ENCODE data around the gene EEF1AKMT3. TPM values are rescaled to one million over a fixed set of nuclear protein-coding genes. Genes with fewer than 3 reads are reported as not detected.

The EEF1AKMT3 gene
- polyA plus RNA-seq, 3 donors from 2014 or later: 1.3 to 3.4 (median 2.8) TPM

- DNase-seq: no peak
- no peak overlapping the region for H3K4me3 Mint-ChIP-seq
- no peaks in the 10 kb centered on the region for H3K9me3 Mint-ChIP-seq
- no peaks in the 10 kb centered on the region for H3K4me1 Mint-ChIP-seq
- H3K27me3 Mint-ChIP-seq (ENCODE audit: low read depth in 3 of 3): no peaks in the 10 kb centered on the region
- H3K36me3 Mint-ChIP-seq: peaks cover 5 to 18% (median 7%) of the 10 kb centered on the region in 3 donors
- no peak overlapping the region for H3K27ac Mint-ChIP-seq
Observed at GRCh38 chr12:57806677-57807076, 34.3 kb downstream of the EEF1AKMT3 start.

- Mint-ChIP-seq H3K36me3 (peaks cover 5 to 21% (median 9%) of the 10 kb centered on the region in 3 donors), H3K27ac (no peak overlapping the region), H3K4me1 (no peaks in the 10 kb centered on the region), H3K9me3 (no peaks in the 10 kb centered on the region), H3K4me3 (no peak overlapping the region), H3K27me3 (ENCODE audit: low read depth in 3 of 3) (no peaks in the 10 kb centered on the region)
- DNase-seq: no peak
Observed at GRCh38 chr12:57807285-57807684, 34.9 kb downstream of the EEF1AKMT3 start.

- DNase-seq: no peak
- no peaks in the 10 kb centered on the region for H3K9me3 Mint-ChIP-seq
- H3K27me3 Mint-ChIP-seq (ENCODE audit: low read depth in 3 of 3): peaks cover 0 to 2% (median 0%) of the 10 kb centered on the region in 3 donors
- peaks cover 0 to 15% (median 8%) of the 10 kb centered on the region in 3 donors for H3K36me3 Mint-ChIP-seq
- no peak overlapping the region for H3K4me3 Mint-ChIP-seq
- no peak overlapping the region for H3K27ac Mint-ChIP-seq
- no peaks in the 10 kb centered on the region for H3K4me1 Mint-ChIP-seq
Observed at GRCh38 chr12:57808351-57808750, 35.9 kb downstream of the EEF1AKMT3 start.

- H3K27me3 Mint-ChIP-seq (ENCODE audit: low read depth in 3 of 3): peaks cover 0 to 2% (median 0%) of the 10 kb centered on the region in 3 donors
- no peak overlapping the region for H3K4me3 Mint-ChIP-seq
- no peak overlapping the region for H3K27ac Mint-ChIP-seq
- DNase-seq: no peak
- no peaks in the 10 kb centered on the region for H3K4me1 Mint-ChIP-seq
- H3K9me3 Mint-ChIP-seq: no peaks in the 10 kb centered on the region
- peaks cover 0 to 11% (median 8%) of the 10 kb centered on the region in 3 donors for H3K36me3 Mint-ChIP-seq
Observed at GRCh38 chr12:57809425-57809824, 37.0 kb downstream of the EEF1AKMT3 start.

- no peaks in the 10 kb centered on the region for H3K9me3 Mint-ChIP-seq
- no peak overlapping the region for H3K4me3 Mint-ChIP-seq
- peaks cover 0 to 2% (median 0%) of the 10 kb centered on the region in 3 donors for H3K27me3 Mint-ChIP-seq (ENCODE audit: low read depth in 3 of 3)
- DNase-seq: no peak
- no peak overlapping the region for H3K27ac Mint-ChIP-seq
- no peaks in the 10 kb centered on the region for H3K4me1 Mint-ChIP-seq
- peaks cover 0 to 11% (median 8%) of the 10 kb centered on the region in 3 donors for H3K36me3 Mint-ChIP-seq
Observed at GRCh38 chr12:57810450-57810849, 38.0 kb downstream of the EEF1AKMT3 start.

- DNase-seq: no peak
- H3K27ac Mint-ChIP-seq: no peak overlapping the region
- peaks cover 0 to 2% (median 0%) of the 10 kb centered on the region in 3 donors for H3K27me3 Mint-ChIP-seq (ENCODE audit: low read depth in 3 of 3)
- no peaks in the 10 kb centered on the region for H3K9me3 Mint-ChIP-seq
- no peak overlapping the region for H3K4me3 Mint-ChIP-seq
- H3K36me3 Mint-ChIP-seq: peaks cover 0 to 10% (median 8%) of the 10 kb centered on the region in 3 donors
- no peaks in the 10 kb centered on the region for H3K4me1 Mint-ChIP-seq
Observed at GRCh38 chr12:57811028-57811755, 38.8 kb downstream of the EEF1AKMT3 start.

GRCh38 chr12:57813111-57813970, 40.9 kb downstream of the EEF1AKMT3 start:
- no peak overlapping the region for H3K4me3 Mint-ChIP-seq
- H3K27ac Mint-ChIP-seq: no peak overlapping the region
- peaks cover 0 to 2% (median 0%) of the 10 kb centered on the region in 3 donors for H3K27me3 Mint-ChIP-seq (ENCODE audit: low read depth in 3 of 3)
- no peaks in the 10 kb centered on the region for H3K9me3 Mint-ChIP-seq
- peaks cover 0 to 2% of the 10 kb centered on the region in 2 donors for H3K4me1 Mint-ChIP-seq
- DNase-seq: no peak
- peaks cover 0 to 8% (median 5%) of the 10 kb centered on the region in 3 donors for H3K36me3 Mint-ChIP-seq

- H3K27me3 Mint-ChIP-seq (ENCODE audit: low read depth in 3 of 3): peaks cover 0 to 2% (median 0%) of the 10 kb centered on the region in 3 donors
- no peak overlapping the region for H3K27ac Mint-ChIP-seq
- H3K4me3 Mint-ChIP-seq: no peak overlapping the region
- peaks cover 0 to 2% of the 10 kb centered on the region in 2 donors for H3K4me1 Mint-ChIP-seq
- no peak for DNase-seq
- peaks cover 0 to 10% (median 8%) of the 10 kb centered on the region in 3 donors for H3K36me3 Mint-ChIP-seq
- no peaks in the 10 kb centered on the region for H3K9me3 Mint-ChIP-seq
Observed at GRCh38 chr12:57813971-57814772, 41.8 kb downstream of the EEF1AKMT3 start.

- H3K36me3 Mint-ChIP-seq: peaks cover 0 to 10% (median 8%) of the 10 kb centered on the region in 3 donors
- peaks cover 0 to 2% (median 0%) of the 10 kb centered on the region in 3 donors for H3K27me3 Mint-ChIP-seq (ENCODE audit: low read depth in 3 of 3)
- no peak for DNase-seq
- H3K4me1 Mint-ChIP-seq: peaks cover 0 to 2% of the 10 kb centered on the region in 2 donors
- H3K4me3 Mint-ChIP-seq: no peak overlapping the region
- no peak overlapping the region for H3K27ac Mint-ChIP-seq
- no peaks in the 10 kb centered on the region for H3K9me3 Mint-ChIP-seq
Observed at GRCh38 chr12:57815177-57816000, 43.0 kb downstream of the EEF1AKMT3 start.

GRCh38 chr12:57816001-57816854, 43.8 kb downstream of the EEF1AKMT3 start:
- H3K27me3 Mint-ChIP-seq (ENCODE audit: low read depth in 3 of 3): peaks cover 0 to 2% (median 0%) of the 10 kb centered on the region in 3 donors
- H3K36me3 Mint-ChIP-seq: peaks cover 0 to 10% (median 8%) of the 10 kb centered on the region in 3 donors
- peak overlapping the region in 2 of 6 donors; percentile 42 to 51 for H3K27ac Mint-ChIP-seq
- no peak overlapping the region for H3K4me3 Mint-ChIP-seq
- DNase-seq: no peak
- no peaks in the 10 kb centered on the region for H3K9me3 Mint-ChIP-seq
- H3K4me1 Mint-ChIP-seq: peaks cover 0 to 2% of the 10 kb centered on the region in 2 donors

- peaks cover 0 to 10% (median 5%) of the 10 kb centered on the region in 3 donors for H3K36me3 Mint-ChIP-seq
- no peak for DNase-seq
- no peaks in the 10 kb centered on the region for H3K9me3 Mint-ChIP-seq
- H3K27me3 Mint-ChIP-seq (ENCODE audit: low read depth in 3 of 3): peaks cover 0 to 2% (median 0%) of the 10 kb centered on the region in 3 donors
- peak overlapping the region in 1 of 6 donors; percentile 51 for H3K27ac Mint-ChIP-seq
- H3K4me1 Mint-ChIP-seq: peaks cover 0 to 2% of the 10 kb centered on the region in 2 donors
- no peak overlapping the region for H3K4me3 Mint-ChIP-seq
Observed at GRCh38 chr12:57816855-57817151, 44.4 kb downstream of the EEF1AKMT3 start.
